CD4-positive, alpha-beta T cell (primary cell): ENCODE results near the gene CROCC2. TPM values are rescaled to one million over a fixed set of nuclear protein-coding genes. Genes with fewer than 3 reads are reported as not detected.

Experiments
- ATAC-seq: fragments of 200-7000 bp; cut with Tn5 transposase; one replicate; pipeline ENCODE4 v1.10.0; 2022; ENCODE audit warnings: mild to moderate bottlenecking; ENCODE audit not compliant: poor library complexity
- CTCF ChIA-PET: fragments of 350-600 bp; sonication (Branson Sonifier 250); formaldehyde crosslinking; loops from one replicate; lab custom pipeline; 2021; ENCODE audit warnings: antibody characterized with exemption, inconsistent platforms; lab: Charles Lee
- POLR2A ChIA-PET: fragments of 350-600 bp; sonication (Branson Sonifier 250); formaldehyde crosslinking; loops from one replicate; lab custom pipeline; 2021; ENCODE audit warnings: antibody characterized with exemption, inconsistent platforms; lab: Charles Lee
- DNase-seq, 14 experiments: peaks; one replicate each; pipeline ENCODE4 v3.0.0-alpha.2; 2013 to 2020; ENCODE audit warnings: mixed read lengths in 2 of 14
- H3K27ac ChIP-seq, 2 donors: one replicate each; pipeline versions ENCODE4 v1.5.1 to v1.7.0; 2013; ENCODE audit warnings: low read length in 2 of 2, low read depth in 1 of 2, mild to moderate bottlenecking in 1 of 2
- H3K27me3 ChIP-seq, 2 experiments: 1 replicate in 1 of 2; 2 replicates in 1 of 2; pipeline versions ENCODE4 v1.6.1 to v1.7.0; 2013; ENCODE audit warnings: low read length in 2 of 2, control low read depth in 1 of 2, mild to moderate bottlenecking in 1 of 2, moderate library complexity in 1 of 2; ENCODE audit not compliant: insufficient read depth in 2 of 2, control insufficient read depth in 1 of 2
- H3K36me3 ChIP-seq: one replicate; pipeline ENCODE4 v1.6.1; 2013; ENCODE audit warnings: low read length, control low read depth; ENCODE audit not compliant: insufficient read depth
- H3K4me1 ChIP-seq: one replicate; pipeline ENCODE4 v1.6.1; 2013; ENCODE audit warnings: low read length, control low read depth; ENCODE audit not compliant: insufficient read depth
- H3K4me3 ChIP-seq: one replicate; pipeline ENCODE4 v1.5.1; 2013; ENCODE audit warnings: mild to moderate bottlenecking, low read length, moderate library complexity
- H3K9me3 ChIP-seq, 2 experiments: 1 replicate in 1 of 2; 2 replicates in 1 of 2; pipeline versions ENCODE4 v1.6.1 to v1.7.0; 2013; ENCODE audit warnings: low read length in 2 of 2, mild to moderate bottlenecking in 2 of 2, control low read depth in 1 of 2, moderate library complexity in 1 of 2; ENCODE audit not compliant: control insufficient read depth in 1 of 2, insufficient read depth in 1 of 2
- H3K27ac Mint-ChIP-seq: one replicate; pipeline ENCODE4 v1.8.0; 2020; ENCODE audit warnings: mixed read lengths
- H3K27me3 Mint-ChIP-seq: one replicate; pipeline ENCODE4 v1.8.0; 2021; ENCODE audit warnings: mixed read lengths
- H3K36me3 Mint-ChIP-seq: one replicate; pipeline ENCODE4 v1.8.0; 2021; ENCODE audit warnings: low read depth, mixed read lengths
- H3K4me1 Mint-ChIP-seq: one replicate; pipeline ENCODE4 v1.8.0; 2021; ENCODE audit warnings: low read depth, mixed read lengths
- H3K4me3 Mint-ChIP-seq: one replicate; pipeline ENCODE4 v1.8.0; 2020; ENCODE audit warnings: mild to moderate bottlenecking, mixed read lengths
- H3K9me3 Mint-ChIP-seq: one replicate; pipeline ENCODE4 v1.8.0; 2020; ENCODE audit warnings: mixed read lengths
- intact Hi-C, 2 experiments: fragments of 100-400 bp; cut with DNase I in 1 of 2; cut with micrococcal nuclease in 1 of 2; formaldehyde crosslinking; loops; one replicate each; pipeline versions ENCODE4 v1.15.1 to v1.9.0; 2023 to 2025; cut with DNase I, micrococcal nuclease
- total RNA-seq, 174 experiments: library from RNA in 2 of 174; stranded (reverse) in 2 of 174; gene quantifications; one replicate each; pipeline ENCODE4 v1.2.3 and lab custom pipeline; 2021 to 2026
- TF ChIP-seq, protein P1 (sequence below): fragments of 200-600 bp; IDR thresholded peaks from one replicate; pipeline ENCODE4 v1.8.0; 2022; ENCODE audit warnings: antibody characterized with exemption, mild to moderate bottlenecking

Gene CROCC2
- total RNA-seq, 2 experiments from 2014 or later, result not detected

DNA sequence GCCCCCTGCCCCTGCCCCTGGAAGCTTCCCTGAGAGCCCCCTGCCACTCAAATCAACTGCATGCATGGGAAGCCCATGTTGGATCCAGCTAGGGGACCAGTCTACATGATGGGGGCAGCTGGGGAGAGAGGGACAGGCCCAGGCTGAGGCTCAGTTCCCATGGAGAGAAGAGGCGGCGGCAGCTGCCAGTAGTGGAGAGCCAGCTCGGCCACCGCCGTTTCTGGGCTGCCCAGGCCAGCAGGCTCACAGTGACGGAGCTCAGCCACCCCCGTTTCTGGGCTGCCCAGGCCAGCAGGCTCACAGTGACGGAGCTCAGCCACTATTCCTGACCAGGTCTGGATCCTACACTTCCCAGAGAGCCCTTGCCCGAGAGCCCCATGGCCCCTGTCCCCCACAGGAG is 13.8 kb upstream of the CROCC2 start:
- TF ChIP-seq, protein P1, sequence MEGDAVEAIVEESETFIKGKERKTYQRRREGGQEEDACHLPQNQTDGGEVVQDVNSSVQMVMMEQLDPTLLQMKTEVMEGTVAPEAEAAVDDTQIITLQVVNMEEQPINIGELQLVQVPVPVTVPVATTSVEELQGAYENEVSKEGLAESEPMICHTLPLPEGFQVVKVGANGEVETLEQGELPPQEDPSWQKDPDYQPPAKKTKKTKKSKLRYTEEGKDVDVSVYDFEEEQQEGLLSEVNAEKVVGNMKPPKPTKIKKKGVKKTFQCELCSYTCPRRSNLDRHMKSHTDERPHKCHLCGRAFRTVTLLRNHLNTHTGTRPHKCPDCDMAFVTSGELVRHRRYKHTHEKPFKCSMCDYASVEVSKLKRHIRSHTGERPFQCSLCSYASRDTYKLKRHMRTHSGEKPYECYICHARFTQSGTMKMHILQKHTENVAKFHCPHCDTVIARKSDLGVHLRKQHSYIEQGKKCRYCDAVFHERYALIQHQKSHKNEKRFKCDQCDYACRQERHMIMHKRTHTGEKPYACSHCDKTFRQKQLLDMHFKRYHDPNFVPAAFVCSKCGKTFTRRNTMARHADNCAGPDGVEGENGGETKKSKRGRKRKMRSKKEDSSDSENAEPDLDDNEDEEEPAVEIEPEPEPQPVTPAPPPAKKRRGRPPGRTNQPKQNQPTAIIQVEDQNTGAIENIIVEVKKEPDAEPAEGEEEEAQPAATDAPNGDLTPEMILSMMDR, result no peak
- Histone ChIP-seq H3K36me3 (no peaks in the 10 kb centered on the region), H3K27ac (no peak overlapping the region), H3K9me3 (no peaks in the 10 kb centered on the region), H3K4me3 (no peak overlapping the region), H3K27me3 (no peaks in the 10 kb centered on the region), H3K4me1 (no peaks in the 10 kb centered on the region)
- Mint-ChIP-seq H3K4me1 (no peaks in the 10 kb centered on the region), H3K4me3 (no peak overlapping the region), H3K36me3 (no peaks in the 10 kb centered on the region), H3K9me3 (no peaks in the 10 kb centered on the region), H3K27me3 (no peaks in the 10 kb centered on the region), H3K27ac (no peak overlapping the region)
- CTCF ChIA-PET, result no interaction called here
- intact Hi-C loops, result no loop called here
- POLR2A ChIA-PET, result no interaction called here
- DNase-seq (no peak), ATAC-seq (no peak)

DNA sequence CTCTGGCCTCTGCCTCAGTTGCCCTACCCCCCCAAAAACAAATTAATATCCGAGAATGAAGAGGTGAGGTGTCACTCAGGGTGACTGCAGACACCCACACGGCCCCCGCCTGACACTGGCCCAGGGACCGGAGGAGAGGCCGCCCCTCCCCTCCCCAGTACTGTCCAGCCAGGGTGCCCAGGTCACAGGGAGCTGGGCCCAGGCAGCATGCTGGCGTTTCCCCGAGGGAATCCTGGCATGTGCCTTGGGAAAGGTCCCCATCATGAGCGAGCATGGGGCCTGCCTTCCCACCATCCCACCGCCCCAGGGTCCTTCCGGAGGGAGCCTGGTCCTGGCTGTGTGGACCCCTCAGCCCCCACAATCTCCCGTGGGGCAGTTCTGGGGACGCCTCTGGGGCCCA is 13.2 kb upstream of the CROCC2 start:
- ChIA-PET POLR2A (no interaction called here), CTCF (no interaction called here)
- H3K4me3 Mint-ChIP-seq, result no peak overlapping the region
- DNase-seq, result no peak
- H3K36me3 Mint-ChIP-seq, result no peaks in the 10 kb centered on the region
- intact Hi-C loops, result no loop called here
- H3K27me3 Mint-ChIP-seq, result no peaks in the 10 kb centered on the region
- TF ChIP-seq, protein P1, result no peak
- H3K27ac Mint-ChIP-seq, result no peak overlapping the region
- no peak overlapping the region for H3K4me3 ChIP-seq
- H3K4me1 ChIP-seq, result no peaks in the 10 kb centered on the region
- no peaks in the 10 kb centered on the region for H3K27me3 ChIP-seq
- no peaks in the 10 kb centered on the region for H3K9me3 Mint-ChIP-seq
- no peak overlapping the region for H3K27ac ChIP-seq
- no peaks in the 10 kb centered on the region for H3K9me3 ChIP-seq
- no peaks in the 10 kb centered on the region for H3K4me1 Mint-ChIP-seq
- ATAC-seq, result no peak
- no peaks in the 10 kb centered on the region for H3K36me3 ChIP-seq

DNA sequence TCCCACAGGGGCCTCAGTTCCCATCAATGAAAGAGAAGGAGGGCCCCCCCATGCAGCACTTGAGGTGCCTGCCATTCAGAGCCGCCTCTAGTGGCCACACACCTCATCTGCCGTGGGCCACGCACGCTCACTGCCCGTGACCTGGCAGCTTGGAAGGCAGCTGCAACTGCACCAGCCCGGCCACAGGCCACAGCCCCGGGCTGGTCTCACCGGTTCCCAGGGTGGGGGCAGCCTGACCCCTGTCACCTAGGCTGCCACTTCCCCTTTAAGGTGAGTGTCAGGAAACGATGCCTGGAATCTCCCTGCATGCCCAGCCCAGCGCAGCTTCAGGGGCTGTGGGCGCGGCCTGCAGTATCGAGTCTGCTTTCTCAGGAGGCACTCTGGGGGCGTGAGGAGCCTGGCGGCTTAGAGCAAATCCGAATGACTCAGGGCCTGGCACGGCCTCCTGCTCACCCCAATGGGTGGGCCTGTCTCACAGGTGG is 12.7 kb upstream of the CROCC2 start:
- no peaks in the 10 kb centered on the region for H3K36me3 Mint-ChIP-seq
- DNase-seq, result peak in 3 of 14 experiments; percentile 9 to 36 (median 20)
- Histone ChIP-seq H3K4me3 (no peak overlapping the region), H3K27ac (no peak overlapping the region), H3K36me3 (no peaks in the 10 kb centered on the region), H3K4me1 (no peaks in the 10 kb centered on the region), H3K9me3 (no peaks in the 10 kb centered on the region), H3K27me3 (no peaks in the 10 kb centered on the region)
- TF ChIP-seq, protein P1, result no peak
- H3K4me3 Mint-ChIP-seq, result no peak overlapping the region
- ATAC-seq, result no peak
- intact Hi-C loops, result no loop called here
- no peak overlapping the region for H3K27ac Mint-ChIP-seq
- no peaks in the 10 kb centered on the region for H3K27me3 Mint-ChIP-seq
- H3K4me1 Mint-ChIP-seq, result no peaks in the 10 kb centered on the region
- CTCF ChIA-PET, result no interaction called here
- POLR2A ChIA-PET, result no interaction called here
- H3K9me3 Mint-ChIP-seq, result no peaks in the 10 kb centered on the region
